ENCODE measurements around the gene CCDC179.

CCDC179 gene

DNA sequence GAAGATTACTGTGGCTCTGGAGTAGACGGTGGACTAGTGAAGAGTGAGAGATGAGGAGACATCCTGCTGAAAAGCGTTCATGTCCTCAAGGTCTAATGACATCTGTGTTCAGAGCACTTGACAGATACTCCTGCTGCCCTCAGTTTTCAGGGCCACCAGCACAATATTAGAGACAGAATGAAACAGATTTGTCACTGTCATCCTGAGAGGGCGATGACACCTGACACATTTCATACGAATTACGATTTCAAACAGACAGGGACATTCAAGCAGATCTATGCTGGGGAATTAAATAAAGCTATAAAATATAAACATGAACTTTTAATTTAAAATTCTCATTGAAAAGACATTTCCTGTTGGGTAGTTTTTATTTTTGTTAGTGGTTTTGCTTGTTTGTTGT, 59.8 kb downstream of the CCDC179 start:
- no peaks in the 10 kb centered on the region for H3K27me3 ChIP-seq (ENCODE audit: control insufficient read depth, insufficient read depth, low read length)

DNA sequence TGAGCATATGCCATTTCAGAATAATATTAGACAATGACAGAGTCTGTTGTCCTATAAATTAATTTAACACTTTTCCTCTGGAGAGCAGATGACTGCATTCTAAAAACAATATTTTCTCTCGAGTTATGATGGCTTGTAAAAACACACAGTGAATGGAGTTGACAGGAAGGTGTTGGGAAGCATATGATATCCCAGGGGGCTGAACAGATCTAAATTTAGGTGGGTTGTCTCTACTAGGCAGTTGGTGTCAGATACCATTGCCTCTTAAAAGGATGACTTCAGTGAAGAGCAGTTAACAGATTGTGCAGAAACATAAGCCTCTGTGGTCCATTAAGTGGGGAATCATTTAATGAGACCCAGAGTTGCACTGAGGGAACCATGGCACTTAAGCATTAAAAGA, 61.4 kb downstream of the CCDC179 start:
- no peak overlapping the region for H3K9ac ChIP-seq (ENCODE audit: low read length)
- H3K36me3 ChIP-seq (ENCODE audit: control insufficient read depth, insufficient read depth, low read length): no peaks in the 10 kb centered on the region
- no peak overlapping the region for H3K27ac ChIP-seq (ENCODE audit: low read depth, low read length)
- H3K4me1 ChIP-seq (ENCODE audit: control insufficient read depth, insufficient read depth, low read length): no peaks in the 10 kb centered on the region
- no peaks in the 10 kb centered on the region for H3K27me3 ChIP-seq (ENCODE audit: control insufficient read depth, insufficient read depth, low read length)
- H3K4me3 ChIP-seq (ENCODE audit: low read length): no peak overlapping the region

More for the DNA sequence above, 59.8 kb downstream of the CCDC179 start:
- Histone ChIP-seq H3K4me1 (ENCODE audit: control insufficient read depth, insufficient read depth, low read length) (no peaks in the 10 kb centered on the region), H3K4me3 (ENCODE audit: low read length) (no peak overlapping the region), H3K36me3 (ENCODE audit: control insufficient read depth, insufficient read depth, low read length) (no peaks in the 10 kb centered on the region), H3K9ac (ENCODE audit: low read length) (no peak overlapping the region), H3K27ac (ENCODE audit: low read depth, low read length) (no peak overlapping the region)

DNA sequence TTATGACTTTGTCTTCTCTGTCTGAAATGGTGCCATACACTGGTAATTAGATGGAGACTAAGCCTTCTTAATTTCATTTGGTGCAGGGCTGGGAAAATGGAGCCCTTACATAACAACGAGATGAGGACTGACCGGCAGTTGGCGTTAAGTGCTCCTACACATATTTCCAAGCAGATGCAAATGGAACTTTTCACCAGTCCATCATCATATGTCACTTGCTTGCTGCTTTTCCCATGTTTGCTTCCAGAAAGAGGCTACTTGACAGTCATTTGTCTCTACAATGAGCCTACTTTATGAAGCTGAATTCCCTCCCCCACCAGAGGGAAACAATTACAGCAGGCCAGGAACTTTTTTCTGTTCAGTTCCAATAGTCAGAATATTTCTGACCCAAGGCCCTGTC, 63.2 kb downstream of the CCDC179 start:
- H3K27ac ChIP-seq (ENCODE audit: low read depth, low read length): no peak overlapping the region
- no peaks in the 10 kb centered on the region for H3K4me1 ChIP-seq (ENCODE audit: control insufficient read depth, insufficient read depth, low read length)

More for the DNA sequence above, 63.2 kb downstream of the CCDC179 start:
- Histone ChIP-seq H3K4me3 (ENCODE audit: low read length) (no peak overlapping the region), H3K27me3 (ENCODE audit: control insufficient read depth, insufficient read depth, low read length) (no peaks in the 10 kb centered on the region), H3K36me3 (ENCODE audit: control insufficient read depth, insufficient read depth, low read length) (no peaks in the 10 kb centered on the region), H3K9ac (ENCODE audit: low read length) (no peak overlapping the region)

Data from rectal smooth muscle tissue (tissue), 1 donor.